SU-DHL-6 (cell line): ENCODE results near the gene AKNAD1.

Experiments
- CTCF ChIP-seq: fragments of 200-600 bp; sonication (generic); IDR thresholded peaks from one replicate; pipeline ENCODE4 v1.5.1; 2017; ENCODE audit warnings: antibody characterized with exemption, mild to moderate bottlenecking, low read length, moderate library complexity; ENCODE audit not compliant: insufficient read depth, poor library complexity, severe bottlenecking
- EZH2phosphoT487 ChIP-seq: fragments of 200-600 bp; sonication (generic), shearing (Covaris generic); conservative IDR thresholded peaks from 2 replicates; pipeline ENCODE4 v1.6.1; 2018; ENCODE audit warnings: mild to moderate bottlenecking, antibody characterized with exemption, low read length, moderate library complexity, mixed read lengths

DNA sequence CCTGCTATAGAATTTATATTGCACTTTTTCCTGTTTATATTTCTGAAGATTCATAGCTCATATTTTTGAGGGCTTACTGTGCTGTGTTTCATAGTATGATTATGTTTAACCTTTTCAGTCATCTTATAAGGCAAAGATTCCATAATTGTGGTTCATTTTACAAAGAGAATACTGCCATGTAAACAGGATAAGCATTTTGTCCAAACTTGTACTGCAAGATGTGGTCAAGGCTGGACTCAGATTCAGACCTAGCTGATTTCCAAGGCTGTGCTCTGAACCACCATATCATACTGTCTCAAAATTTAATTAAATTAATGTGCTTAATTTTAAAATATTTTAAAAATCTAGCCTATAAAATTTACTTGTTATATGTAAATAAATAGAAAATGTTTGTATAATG lies 79.1 kb downstream of the AKNAD1 start:
- TF ChIP-seq CTCF (no peak), EZH2phosphoT487 (no peak)
